Retinal pigment epithelial cell (primary cell): Measurements from ENCODE around the gene PGAP3.

Source experiments
- DNase-seq: peaks from one replicate; pipeline ENCODE4 v3.0.0-alpha.2; 2010; ENCODE audit warnings: low read depth
- H3K4me3 ChIP-seq: 2 replicates; pipeline ENCODE4 v1.5.1; 2011; ENCODE audit warnings: mild to moderate bottlenecking, low read length, control low read depth, moderate library complexity
- CTCF ChIP-seq: conservative IDR thresholded peaks from 2 replicates; pipeline ENCODE4 v1.5.1; 2011; ENCODE audit warnings: low read depth, low read length, control low read depth, inconsistent platforms

Gene PGAP3

DNA sequence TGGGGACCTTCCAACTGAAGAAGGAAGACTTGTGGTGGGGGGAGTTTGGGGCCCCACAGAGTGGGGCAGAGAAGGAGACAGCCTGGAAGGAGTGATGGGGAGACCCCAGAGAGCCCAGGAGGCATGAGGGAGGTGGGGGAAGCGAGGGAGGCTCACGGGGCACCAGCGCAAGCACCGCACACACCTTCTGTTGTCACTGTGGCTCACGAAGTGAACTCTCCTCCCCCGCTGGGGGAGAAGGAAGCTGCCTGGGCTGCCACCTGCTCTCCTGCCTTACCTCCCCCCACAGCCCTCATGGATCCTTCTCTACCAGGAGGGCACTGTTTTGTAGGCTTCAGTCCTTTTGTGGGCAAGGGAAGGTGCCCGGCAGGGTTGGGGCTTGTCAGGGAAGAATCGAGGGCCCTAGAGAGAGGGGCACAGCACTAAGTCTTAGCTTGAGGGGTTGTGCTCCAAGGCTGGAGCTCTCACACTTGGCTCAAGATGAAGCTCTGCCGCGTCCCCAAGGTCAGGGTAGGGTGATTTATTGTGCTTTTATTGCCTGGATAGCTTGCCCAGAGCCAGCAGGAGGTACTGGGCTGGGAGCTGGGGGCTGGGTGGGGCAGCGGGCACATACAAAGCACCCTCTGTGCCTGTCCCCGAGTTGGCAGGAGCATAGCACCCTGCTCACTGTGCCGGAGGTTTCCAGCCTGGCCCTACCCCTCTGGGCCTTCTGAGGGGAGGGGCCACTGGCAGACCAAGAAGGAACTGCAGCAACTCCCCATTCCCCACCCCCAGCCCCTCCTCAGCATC, 55.5 kb downstream of the PGAP3 start:
- H3K4me3 ChIP-seq: no peak overlapping the region
- TF ChIP-seq CTCF: no peak
- no peak for DNase-seq

- DNase-seq: no peak
- TF ChIP-seq CTCF: no peak
- H3K4me3 ChIP-seq: no peak overlapping the region
Observed at GRCh38 chr17:39631403-39631802, 56.5 kb downstream of the PGAP3 start.

DNA sequence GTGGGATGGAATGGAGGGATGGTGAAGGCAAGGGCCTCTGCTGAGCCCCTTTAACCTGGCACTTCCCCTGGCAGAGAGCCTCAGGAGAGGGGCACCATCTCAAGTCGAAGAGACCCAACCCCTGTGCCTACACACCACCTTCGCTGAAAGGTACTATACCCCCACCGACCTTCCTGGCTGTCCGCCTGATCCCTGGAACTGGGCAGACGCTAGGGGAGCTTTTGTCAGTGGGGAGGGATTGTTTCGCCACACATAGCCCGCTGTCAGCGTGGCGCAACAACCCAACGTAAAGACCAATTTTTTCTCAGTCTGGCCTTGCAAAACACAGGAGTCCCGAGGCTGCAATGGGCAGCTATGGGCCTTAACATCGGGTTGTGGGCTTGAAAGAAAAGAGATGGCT, 58.0 kb downstream of the PGAP3 start:
- no peak overlapping the region for H3K4me3 ChIP-seq
- no peak for DNase-seq
- TF ChIP-seq CTCF: no peak

- TF ChIP-seq CTCF: no peak
- DNase-seq: no peak
- no peak overlapping the region for H3K4me3 ChIP-seq
Observed at GRCh38 chr17:39629494-39629880, 58.4 kb downstream of the PGAP3 start.

DNA sequence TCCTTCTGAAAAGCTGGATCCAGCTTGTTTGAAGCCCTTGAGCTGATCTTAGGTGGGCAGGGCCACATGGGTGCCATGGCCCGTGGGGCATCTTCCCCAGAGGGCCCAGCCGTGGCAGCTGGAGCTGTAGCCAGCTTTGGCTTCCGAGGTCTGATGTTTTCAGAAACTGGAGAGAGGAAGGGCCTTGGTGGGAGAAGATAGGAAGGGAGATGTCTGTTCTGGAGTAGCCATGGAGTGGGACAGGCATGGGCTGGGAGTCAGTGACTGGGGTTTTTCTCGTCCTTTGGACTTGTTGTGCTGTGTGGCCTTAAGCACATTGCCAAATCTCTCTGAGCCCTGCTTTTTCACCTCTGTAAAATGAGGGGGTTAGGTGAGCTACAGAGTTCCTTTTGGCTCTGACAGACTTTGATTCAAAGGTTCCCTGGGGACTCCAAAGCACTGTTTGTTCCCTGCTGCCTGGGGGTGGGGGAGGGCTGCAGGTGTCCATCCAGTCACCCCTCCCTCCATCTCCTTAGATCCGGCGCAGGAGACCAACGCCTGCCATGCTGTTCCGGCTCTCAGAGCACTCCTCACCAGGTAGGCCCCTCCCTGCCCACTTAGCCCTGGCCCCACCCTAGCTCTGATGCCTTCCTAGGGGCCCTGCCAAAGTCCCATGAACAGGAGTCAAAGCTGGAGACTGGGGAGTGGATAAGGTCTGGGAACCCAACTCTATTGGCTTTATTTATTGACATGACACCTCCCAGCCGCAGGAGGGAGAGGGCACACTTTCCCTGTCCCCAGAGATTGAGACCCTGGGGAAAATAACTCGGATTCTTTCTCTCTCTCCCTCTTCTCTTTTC, 59.0 kb downstream of the PGAP3 start:
- DNase-seq: no peak
- H3K4me3 ChIP-seq: no peak overlapping the region
- no peak for TF ChIP-seq CTCF

- DNase-seq: no peak
- TF ChIP-seq CTCF: no peak
- no peak overlapping the region for H3K4me3 ChIP-seq
Observed at GRCh38 chr17:39627712-39628516, 59.9 kb downstream of the PGAP3 start.
